Mononuclear cell (primary cell): ENCODE results near the gene NAA15. TPM values are rescaled to one million over a fixed set of nuclear protein-coding genes. Genes with fewer than 3 reads are reported as not detected.
"Not testable (repeated sequence)": the region's sequence is repeated elsewhere in the genome, so short reads cannot be mapped to it uniquely, and the experiment has no call there.

Source experiments
- H3K27me3 ChIP-seq: 2 replicates; pipeline ENCODE4 v1.6.0; 2011; ENCODE audit warnings: low read length, control low read depth; ENCODE audit not compliant: insufficient read depth
- H3K4me1 ChIP-seq: 2 replicates; pipeline ENCODE4 v1.5.1; 2011; ENCODE audit warnings: mild to moderate bottlenecking, low read length, control low read depth; ENCODE audit not compliant: insufficient read depth
- H3K4me3 ChIP-seq: 2 replicates; pipeline ENCODE4 v1.5.1; 2011; ENCODE audit warnings: mild to moderate bottlenecking, low read length, moderate library complexity
- H3K9me3 ChIP-seq: 2 replicates; pipeline ENCODE4 v1.5.1; 2011; ENCODE audit warnings: low read depth, mild to moderate bottlenecking, control low read depth, low read length
- total RNA-seq: library from RNA; depleted of rRNA; stranded (reverse); fragments of >200 nt; gene quantifications from one replicate; pipeline ENCODE4 v1.2.3, GENCODE V29; 2012

The NAA15 gene
- total RNA-seq, 1 donor, result 61.9 TPM

DNA sequence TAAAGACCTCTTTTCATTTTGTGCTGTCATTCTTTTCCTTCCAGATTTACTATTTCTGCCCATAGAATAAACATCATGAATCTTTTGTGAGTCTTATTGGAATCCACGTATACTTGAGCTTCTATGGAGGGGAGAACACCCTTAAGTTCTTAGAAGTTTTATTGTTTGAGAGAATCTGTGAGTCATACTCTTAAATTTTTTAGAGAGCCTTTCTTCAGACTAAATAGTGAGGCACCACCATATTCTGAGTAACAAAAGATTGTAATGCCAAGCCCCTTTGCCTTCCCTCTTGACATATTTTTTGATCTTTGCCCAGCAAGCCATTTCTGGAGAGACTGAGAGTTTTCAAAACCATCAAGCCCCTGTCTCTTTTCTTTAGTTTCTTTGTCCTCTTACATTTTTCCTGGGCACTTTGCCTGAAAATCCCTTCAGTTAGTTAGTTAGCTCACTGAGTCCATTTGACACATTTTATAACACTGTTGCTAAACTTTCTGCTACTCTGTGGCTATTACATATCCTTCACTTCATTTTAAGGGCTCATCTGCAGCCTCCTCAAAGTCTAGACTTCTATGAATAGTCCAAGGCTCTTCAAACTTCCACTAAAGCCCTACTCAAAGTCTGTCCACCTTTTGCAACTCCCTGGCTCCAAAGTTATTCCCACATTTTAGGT, 66.3 kb downstream of the NAA15 start:
- Histone ChIP-seq H3K27me3 (no peaks in the 10 kb centered on the region), H3K9me3 (no peaks in the 10 kb centered on the region), H3K4me1 (no peaks in the 10 kb centered on the region), H3K4me3 (no peak overlapping the region)

DNA sequence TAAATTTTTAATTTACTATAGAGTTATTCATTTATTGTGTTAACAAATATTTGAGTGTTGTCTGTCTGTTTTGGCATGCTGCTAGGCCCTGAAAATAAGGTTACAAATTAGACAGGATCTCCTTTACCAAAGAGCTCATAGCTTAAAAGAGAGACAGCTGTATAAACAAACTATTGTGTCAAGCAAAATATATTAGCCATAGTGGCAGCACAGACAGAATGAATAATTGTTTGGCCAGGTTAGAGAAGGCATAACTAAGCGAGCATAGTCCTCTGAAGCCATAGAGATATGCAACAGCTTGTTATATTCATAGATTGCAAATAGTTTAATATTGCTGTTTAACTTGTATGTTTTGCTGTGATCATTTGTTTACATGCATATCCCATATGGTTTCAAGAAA, 67.7 kb downstream of the NAA15 start:
- Histone ChIP-seq H3K4me3 (no peak overlapping the region), H3K4me1 (no peaks in the 10 kb centered on the region), H3K9me3 (no peaks in the 10 kb centered on the region)

DNA sequence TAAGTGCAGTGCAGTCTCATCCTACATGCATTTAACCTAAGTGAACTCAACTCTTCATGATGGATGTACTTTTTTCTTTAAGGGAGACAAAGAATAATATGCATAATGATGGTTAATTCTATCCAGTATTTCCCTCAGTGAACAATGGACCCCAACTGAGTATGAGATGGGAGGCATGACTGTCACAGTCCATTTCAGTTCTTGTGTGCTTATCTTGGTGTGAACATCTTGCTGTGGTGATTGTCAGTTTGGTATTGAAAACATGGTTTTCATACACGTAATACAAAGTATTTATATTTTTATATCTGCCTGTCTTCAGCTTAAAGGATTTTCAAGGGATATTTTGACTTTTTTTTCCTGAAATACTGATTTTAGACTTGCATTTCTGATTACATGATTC, 72.9 kb downstream of the NAA15 start:
- H3K9me3 ChIP-seq, result no peaks in the 10 kb centered on the region
- no peaks in the 10 kb centered on the region for H3K27me3 ChIP-seq
- H3K4me1 ChIP-seq, result no peaks in the 10 kb centered on the region
- no peak overlapping the region for H3K4me3 ChIP-seq

More for the DNA sequence above, 67.7 kb downstream of the NAA15 start:
- no peaks in the 10 kb centered on the region for H3K27me3 ChIP-seq

DNA sequence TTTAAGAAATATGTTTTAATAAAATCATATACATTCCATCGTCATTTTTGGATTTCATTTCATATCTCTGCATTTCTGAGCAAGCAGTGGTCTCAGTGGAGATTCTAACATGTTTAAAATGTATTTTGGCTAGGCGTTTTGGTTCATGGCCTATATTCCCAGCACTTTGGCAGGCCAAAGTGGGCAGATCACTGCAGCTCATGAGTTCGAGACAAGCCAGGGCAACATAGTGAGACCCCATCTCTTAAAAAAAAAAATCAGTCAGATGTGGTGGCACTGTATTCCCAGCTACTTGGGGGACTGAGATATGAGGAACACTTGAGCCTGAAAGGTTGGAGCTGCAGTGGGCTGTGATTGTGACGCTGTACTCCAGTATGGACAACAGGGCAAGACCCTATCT, 85.1 kb downstream of the NAA15 start:
- H3K9me3 ChIP-seq, result no peaks in the 10 kb centered on the region
- H3K4me1 ChIP-seq, result no peaks in the 10 kb centered on the region
- H3K27me3 ChIP-seq, result no peaks in the 10 kb centered on the region
- H3K4me3 ChIP-seq, result no peak overlapping the region

GRCh38 chr4:139389102-139389501, 87.8 kb downstream of the NAA15 start:
- Histone ChIP-seq H3K4me1 (no peaks in the 10 kb centered on the region), H3K27me3 (no peaks in the 10 kb centered on the region), H3K9me3 (no peaks in the 10 kb centered on the region), H3K4me3 (no peak overlapping the region)

DNA sequence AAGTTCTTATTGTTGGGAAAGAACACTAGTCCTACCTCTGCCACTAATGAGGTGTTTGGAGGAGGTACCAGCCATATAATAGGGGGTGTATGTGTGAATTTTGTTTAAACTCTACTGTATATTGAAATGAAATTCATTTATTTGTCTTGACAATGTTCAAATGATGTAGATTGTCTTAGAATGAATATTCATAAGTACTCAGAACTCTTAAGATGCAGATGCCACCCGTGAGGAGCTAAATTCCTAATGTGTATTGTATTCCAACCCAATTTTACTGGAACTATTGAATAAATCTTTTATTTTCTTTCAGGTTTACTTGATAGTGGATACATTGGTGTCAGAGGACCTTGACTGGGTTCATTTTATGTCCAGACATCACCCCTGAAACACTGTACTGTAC, 88.7 kb downstream of the NAA15 start:
- H3K27me3 ChIP-seq, result no peaks in the 10 kb centered on the region
- H3K4me3 ChIP-seq, result no peak overlapping the region
- H3K9me3 ChIP-seq, result no peaks in the 10 kb centered on the region
- H3K4me1 ChIP-seq, result no peaks in the 10 kb centered on the region

DNA sequence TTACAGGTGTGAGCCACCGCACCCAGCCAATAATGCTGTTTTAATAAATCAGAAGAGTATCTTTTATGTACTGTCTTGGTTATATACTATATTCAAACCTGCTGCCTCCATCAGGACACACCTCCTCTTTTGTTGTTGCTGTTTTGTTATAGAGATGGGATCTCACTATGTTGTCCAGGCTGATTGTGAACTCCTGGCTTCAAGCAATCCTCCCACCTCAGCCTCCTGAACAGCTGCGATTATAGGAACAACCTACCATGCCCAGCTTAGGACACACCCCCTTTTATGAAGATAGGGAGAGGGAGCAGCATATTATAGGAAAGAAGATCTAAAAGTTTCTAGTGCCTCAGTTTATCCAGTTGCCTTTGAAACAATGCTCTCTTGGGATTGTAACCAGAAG, 90.4 kb downstream of the NAA15 start:
- H3K27me3 ChIP-seq, result no peaks in the 10 kb centered on the region
- no peak overlapping the region for H3K4me3 ChIP-seq
- H3K9me3 ChIP-seq, result no peaks in the 10 kb centered on the region
- no peaks in the 10 kb centered on the region for H3K4me1 ChIP-seq

- no peaks in the 10 kb centered on the region for H3K4me1 ChIP-seq
- no peaks in the 10 kb centered on the region for H3K27me3 ChIP-seq
- no peak overlapping the region for H3K4me3 ChIP-seq
- H3K9me3 ChIP-seq, result no peaks in the 10 kb centered on the region
Observed at GRCh38 chr4:139392797-139393196, 91.5 kb downstream of the NAA15 start.

DNA sequence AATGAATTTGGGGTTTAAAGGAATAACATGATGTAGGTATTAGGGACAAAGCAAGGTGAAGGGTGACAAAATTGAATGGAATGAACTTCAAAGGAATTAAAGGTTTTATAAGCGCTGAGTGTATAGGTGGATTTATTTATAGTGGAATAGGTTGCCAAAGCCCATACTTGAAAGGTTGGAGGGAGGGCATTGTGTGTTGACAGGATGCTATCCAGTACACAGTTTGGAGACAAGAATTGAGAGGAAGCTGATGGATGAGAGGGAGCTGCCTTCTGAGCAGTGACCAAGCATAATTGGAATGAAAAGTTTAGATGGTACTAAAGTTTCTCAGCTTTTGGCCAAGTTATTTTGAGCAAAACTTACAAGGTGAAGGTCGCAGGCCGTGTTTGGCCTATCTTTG, 100.1 kb downstream of the NAA15 start:
- Histone ChIP-seq H3K4me1 (no peaks in the 10 kb centered on the region), H3K27me3 (no peaks in the 10 kb centered on the region), H3K4me3 (no peak overlapping the region), H3K9me3 (no peaks in the 10 kb centered on the region)

DNA sequence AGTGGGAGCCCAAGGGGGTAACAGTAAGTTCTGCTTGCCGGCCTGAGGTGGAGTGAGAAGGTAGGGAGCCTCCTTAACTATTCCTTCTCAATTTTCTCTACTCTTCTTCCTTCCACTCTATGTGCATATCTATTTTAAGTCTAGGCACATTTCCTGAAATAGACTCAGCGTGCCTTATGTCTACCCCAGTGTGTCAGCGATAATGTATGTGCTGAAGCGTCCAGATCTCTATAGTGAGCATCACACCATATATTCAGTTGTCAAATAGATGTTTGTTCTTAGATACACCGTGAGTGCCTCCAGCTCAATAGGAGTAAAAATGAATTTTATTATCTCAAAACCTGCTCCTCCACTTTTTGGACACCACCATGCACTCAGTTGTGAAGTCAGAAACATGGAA, 101.1 kb downstream of the NAA15 start:
- Histone ChIP-seq H3K4me1 (no peaks in the 10 kb centered on the region), H3K4me3 (no peak overlapping the region), H3K9me3 (no peaks in the 10 kb centered on the region), H3K27me3 (no peaks in the 10 kb centered on the region)

GRCh38 chr4:139403462-139403861, 102.2 kb downstream of the NAA15 start:
- H3K4me3 ChIP-seq, result no peak overlapping the region
- H3K9me3 ChIP-seq, result no peaks in the 10 kb centered on the region
- no peaks in the 10 kb centered on the region for H3K27me3 ChIP-seq
- no peaks in the 10 kb centered on the region for H3K4me1 ChIP-seq

GRCh38 chr4:139410312-139410711, 109.0 kb downstream of the NAA15 start:
- no peaks in the 10 kb centered on the region for H3K9me3 ChIP-seq
- no peaks in the 10 kb centered on the region for H3K27me3 ChIP-seq
- no peaks in the 10 kb centered on the region for H3K4me1 ChIP-seq
- no peak overlapping the region for H3K4me3 ChIP-seq

DNA sequence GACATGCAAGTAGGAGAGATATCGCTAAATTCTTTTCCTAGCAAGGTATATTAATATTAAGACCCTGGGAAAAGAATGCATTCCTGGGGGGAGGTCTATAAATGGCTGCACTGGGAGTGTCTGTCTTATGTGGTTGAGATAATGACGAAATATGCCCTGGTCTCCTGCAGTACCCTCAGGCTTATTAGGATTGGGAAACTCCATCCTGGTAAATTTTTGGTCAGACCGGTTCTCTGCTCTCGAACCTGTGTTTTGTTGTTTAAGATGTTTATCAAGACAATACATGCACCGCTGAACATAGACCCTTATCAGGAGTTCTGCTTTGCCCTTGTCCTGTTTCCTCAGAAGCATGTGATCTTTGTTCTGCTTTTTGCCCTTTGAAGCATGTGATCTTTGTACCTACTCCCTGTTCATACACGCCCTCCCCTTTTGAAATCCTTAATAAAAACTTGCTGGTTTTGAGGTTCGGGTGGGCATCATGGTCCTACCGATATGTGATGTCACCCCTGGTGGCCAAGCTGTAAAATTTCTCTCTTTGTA, 113.4 kb downstream of the NAA15 start:
- not testable (repeated sequence) for H3K4me3 ChIP-seq, H3K9me3 ChIP-seq, H3K27me3 ChIP-seq
- H3K4me1 ChIP-seq, result peaks cover 21% of the 10 kb centered on the region

GRCh38 chr4:139416073-139416673, 114.9 kb downstream of the NAA15 start:
- peaks cover 28% of the 10 kb centered on the region for H3K4me1 ChIP-seq
- H3K27me3 ChIP-seq, result no peaks in the 10 kb centered on the region
- H3K4me3 ChIP-seq, result no peak overlapping the region
- H3K9me3 ChIP-seq, result peaks cover 7% of the 10 kb centered on the region

GRCh38 chr4:139419388-139419914, 118.1 kb downstream of the NAA15 start:
- H3K27me3 ChIP-seq, result no peaks in the 10 kb centered on the region
- H3K4me1 ChIP-seq, result peaks cover 28% of the 10 kb centered on the region

GRCh38 chr4:139420652-139421051, 119.3 kb downstream of the NAA15 start:
- Histone ChIP-seq H3K9me3 (peaks cover 7% of the 10 kb centered on the region), H3K4me1 (peaks cover 28% of the 10 kb centered on the region), H3K4me3 (no peak overlapping the region), H3K27me3 (no peaks in the 10 kb centered on the region)

More at GRCh38 chr4:139419388-139419914, 118.1 kb downstream of the NAA15 start:
- no peak overlapping the region for H3K4me3 ChIP-seq
- H3K9me3 ChIP-seq, result peaks cover 7% of the 10 kb centered on the region
